GM19238 (cell line): ENCODE data around the gene MRPS11.
A peak's percentile ranks its signal among the peaks of the same experiment; 100 is the strongest.
"Not testable (repeated sequence)": the region's sequence is repeated elsewhere in the genome, so short reads cannot be mapped to it uniquely, and the experiment has no call there.

Experiments used
- DNase-seq: peaks from one replicate; pipeline ENCODE4 v3.0.0; 2011; ENCODE audit warnings: low spot score; ENCODE audit not compliant: insufficient read length

Gene MRPS11

GRCh38 chr15:88454867-88455810, 12.4 kb upstream of the MRPS11 start:
- DNase-seq: peak; percentile 34

GRCh38 chr15:88456733-88457132, 10.8 kb upstream of the MRPS11 start:
- no peak for DNase-seq

DNA sequence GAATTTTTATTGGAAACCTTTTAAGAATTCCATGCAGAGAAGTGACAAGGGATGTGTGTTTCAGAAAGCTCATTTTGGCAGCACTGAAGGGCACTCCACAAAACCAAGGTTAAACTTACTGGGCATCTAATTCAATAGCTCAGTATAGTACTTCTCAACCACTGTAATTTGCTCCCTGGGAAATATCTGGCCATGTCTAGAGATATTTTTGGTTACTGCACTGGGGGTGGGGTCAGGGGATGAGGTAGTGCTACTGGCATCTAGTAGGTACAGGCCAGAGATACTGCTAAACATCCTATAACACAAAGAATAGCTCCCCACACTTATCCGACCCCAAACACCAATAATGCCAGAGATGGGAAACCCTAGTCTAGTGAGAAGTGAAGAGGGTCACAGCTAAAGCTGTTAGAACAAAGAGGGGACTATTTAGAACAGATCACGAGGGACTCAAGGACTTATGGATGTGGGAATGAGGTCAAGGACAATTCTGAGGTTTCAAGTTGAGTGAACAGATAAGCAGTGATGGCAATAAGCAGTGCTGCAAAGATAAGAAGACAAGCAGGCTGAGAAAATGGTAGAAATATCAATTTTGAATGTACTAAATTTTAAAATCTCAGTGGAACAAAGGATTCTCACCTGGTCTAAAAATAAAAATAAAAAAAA, 3.5 kb upstream of the MRPS11 start:
- DNase-seq: no peak

DNA sequence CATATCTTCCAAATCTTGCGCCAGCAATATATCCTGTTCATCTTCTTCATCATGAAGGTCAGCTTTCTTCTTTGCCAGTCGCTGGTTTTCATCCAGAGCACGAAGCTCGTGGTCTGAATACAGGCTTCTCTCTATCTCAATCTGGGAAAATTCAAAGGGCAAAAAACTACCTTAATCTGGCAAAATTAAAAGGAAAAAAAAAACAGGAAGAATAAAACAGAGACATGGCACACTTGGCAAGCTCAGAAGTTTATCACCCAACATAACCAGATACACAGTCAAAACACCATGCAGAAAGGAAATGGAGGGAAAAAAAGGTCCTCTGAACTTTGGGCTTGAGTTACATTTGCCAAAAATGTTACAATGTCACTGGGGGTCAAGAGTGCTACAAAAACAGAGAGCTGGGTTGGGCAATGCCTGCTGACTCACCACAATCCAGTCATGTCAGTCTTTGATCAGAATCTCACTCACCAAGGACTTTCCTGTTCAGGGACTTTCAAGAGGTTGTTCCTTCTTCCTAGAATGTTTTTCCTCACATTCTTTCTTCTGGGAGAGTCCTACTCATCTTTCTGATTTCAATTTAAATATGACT, 1.8 kb upstream of the MRPS11 start:
- DNase-seq: no peak

DNA sequence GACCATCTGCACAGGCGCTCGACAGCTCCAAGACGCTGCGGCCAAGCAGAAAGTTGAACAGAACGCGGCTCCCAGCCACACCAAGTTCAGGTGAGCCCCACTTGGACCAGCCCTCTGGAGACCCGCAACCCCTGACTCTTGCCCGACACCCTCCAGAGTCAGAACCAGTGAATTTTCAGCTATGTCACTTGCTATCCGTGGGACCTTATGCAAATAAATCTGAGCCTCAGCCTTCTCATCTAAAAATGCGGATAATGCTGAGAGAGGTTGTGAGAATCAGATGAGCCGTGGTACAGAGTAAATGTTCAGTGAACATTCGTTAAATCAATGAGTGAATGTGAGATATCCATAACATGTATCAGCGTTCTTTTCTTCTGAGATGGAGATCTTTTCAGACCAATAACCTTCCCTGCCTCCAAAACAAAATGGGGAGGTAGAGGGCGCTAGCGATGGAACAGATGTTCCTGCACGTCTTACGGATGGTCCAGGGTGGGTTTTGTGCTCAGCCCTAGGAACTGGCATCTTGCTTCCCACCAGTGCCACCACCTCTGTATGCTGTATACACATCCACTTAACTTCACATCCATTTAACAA, 524 bp downstream of the MRPS11 start:
- DNase-seq: no peak

DNA sequence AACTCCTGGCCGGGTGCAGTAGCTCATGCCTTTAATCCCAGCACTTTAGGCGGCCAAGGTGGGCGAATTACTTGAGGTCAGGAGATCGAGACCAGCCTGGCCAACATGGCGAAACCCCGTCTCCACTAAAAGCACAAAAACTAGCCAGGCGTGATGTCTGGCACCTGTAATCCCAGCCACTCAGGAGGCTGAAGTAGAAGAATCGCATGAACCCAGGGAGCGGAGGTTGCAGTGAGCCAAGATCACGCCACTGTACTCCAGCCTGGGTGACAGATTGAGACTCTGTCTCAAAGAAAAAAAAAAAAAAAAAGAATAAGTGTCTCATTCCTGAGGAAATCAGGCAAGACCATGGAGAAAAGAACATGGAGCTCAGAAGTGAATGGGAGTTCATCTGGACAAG, 1.2 kb downstream of the MRPS11 start:
- not testable (repeated sequence) for DNase-seq

GRCh38 chr15:88469321-88469720, 1.8 kb downstream of the MRPS11 start:
- DNase-seq: no peak

GRCh38 chr15:88470625-88471372, 3.3 kb downstream of the MRPS11 start:
- DNase-seq: no peak

- DNase-seq: no peak
Observed at GRCh38 chr15:88472225-88472624, 4.7 kb downstream of the MRPS11 start.

GRCh38 chr15:88473661-88474293, 6.3 kb downstream of the MRPS11 start:
- not testable (repeated sequence) for DNase-seq

- DNase-seq: peak; percentile 29
Observed at GRCh38 chr15:88476635-88477060, 9.1 kb downstream of the MRPS11 start.

- no peak for DNase-seq
Observed at GRCh38 chr15:88477126-88477525, 9.6 kb downstream of the MRPS11 start.

DNA sequence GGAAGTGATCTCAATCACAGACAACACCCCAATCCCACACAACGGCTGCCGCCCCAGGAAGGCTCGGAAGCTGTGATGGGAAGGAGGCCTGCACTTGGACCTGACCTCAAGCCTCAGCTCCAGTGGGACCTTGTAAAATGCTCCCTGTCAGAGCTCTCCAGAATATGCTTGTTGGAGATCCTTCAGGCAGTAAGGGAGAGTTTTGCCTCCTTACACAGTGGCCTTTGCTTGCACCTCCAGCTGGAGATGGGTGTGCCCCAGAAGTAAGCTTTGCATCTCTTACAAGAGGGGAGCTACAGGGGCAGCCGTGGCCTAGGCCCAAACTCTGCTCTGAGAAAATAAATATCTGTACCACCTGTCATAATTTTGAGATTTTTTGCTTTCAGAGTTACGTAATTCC, 10.4 kb downstream of the MRPS11 start:
- no peak for DNase-seq

- no peak for DNase-seq
Observed at GRCh38 chr15:88479169-88479568, 11.7 kb downstream of the MRPS11 start.

GRCh38 chr15:88480981-88481380, 13.5 kb downstream of the MRPS11 start:
- DNase-seq: no peak

DNA sequence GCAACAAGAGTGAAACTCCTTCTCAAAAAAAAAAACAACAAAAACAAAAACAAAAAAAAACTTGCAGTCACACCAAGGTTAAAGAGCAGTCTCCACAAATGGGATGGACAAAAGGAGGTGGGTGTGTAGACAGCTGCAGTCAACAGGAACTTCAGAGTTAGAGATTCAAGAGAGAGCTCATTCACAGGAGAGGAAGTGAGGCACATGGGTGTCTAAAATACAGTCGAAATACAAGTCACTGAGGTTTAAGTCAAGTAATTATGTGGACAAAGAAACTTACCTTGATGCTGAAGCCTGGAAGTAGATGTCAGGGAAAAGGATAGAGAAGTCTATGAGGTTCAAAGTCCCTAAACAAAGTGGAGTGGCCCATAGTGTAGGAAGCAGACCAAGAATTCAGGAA, 14.8 kb downstream of the MRPS11 start:
- DNase-seq: no peak

GRCh38 chr15:88484682-88485331, 17.3 kb downstream of the MRPS11 start:
- no peak for DNase-seq

DNA sequence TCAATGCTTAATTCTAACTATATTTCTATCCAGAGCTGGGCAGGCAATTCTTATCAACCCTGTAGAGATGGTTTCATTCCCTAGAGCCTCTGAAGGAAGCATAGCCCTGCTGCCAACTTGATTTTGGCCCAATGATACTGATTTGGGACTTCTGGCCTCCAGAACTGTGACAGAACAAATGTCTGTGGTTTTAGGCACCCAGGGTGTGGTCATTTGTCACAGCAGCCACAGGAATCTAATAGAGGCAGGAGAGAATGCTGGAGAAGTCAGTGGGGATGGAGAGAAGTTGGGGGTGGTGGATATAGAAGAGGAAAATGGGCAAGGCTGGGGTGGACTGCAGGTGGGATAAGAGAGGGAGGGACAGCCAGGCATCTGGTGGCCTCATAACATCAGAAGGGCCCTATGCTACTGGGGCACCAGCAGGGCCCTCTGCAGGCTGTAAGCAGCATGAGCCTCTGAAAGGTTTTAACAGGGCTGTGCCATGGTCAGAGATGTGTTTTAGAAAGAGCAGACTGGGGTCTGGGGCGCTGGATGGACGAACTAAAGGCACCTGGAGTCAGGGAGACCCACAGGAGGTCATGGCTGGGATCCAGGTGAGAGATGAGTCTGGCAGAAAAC, 19.8 kb downstream of the MRPS11 start:
- DNase-seq: no peak

DNA sequence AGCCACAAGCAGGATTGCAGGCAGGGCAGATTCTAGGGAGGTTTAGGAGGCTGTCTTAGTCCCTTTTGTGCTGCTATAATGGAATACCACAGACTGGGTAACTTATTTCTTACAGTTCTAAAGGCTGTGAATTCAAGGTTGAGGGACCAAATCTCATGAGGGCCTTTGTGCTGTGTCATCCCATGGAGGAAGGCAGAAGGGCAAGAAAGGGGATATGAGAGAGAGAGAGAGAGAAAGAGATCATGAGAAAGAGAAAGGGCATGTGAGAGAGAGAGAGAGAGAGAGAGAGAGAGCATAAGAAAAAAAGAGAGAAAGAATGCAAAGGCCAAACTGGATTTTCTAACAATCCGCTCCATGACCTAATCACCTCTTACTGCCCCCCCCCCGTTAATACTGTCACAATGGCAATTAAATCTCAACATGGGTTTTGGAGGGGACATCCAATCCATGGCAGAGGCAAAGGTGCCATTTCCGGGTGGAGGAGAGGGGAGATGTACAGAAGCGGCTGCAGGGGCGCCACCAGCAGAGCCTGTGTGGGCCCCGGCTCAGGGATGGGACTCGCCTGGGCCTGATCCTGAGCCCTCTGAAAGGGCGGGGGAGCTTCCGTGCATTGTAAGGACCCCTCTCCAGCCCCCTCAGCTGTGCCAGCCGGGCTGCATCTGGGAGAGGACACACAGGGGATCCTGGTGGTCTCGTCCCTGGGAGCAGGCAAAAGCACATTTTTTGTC, 20.5 kb downstream of the MRPS11 start:
- DNase-seq: no peak
